Right lobe of liver (tissue), 6 donors: ENCODE measurements around the gene C1QTNF8. TPM values are rescaled to one million over a fixed set of nuclear protein-coding genes. Genes with fewer than 3 reads are reported as not detected.

Source experiments
- ATAC-seq, 4 donors: fragments of 200-7000 bp; cut with Tn5 transposase; one replicate each; pipeline ENCODE4 v1.9.1; 2020; ENCODE audit warnings: mild to moderate bottlenecking in 4 of 4, moderate library complexity in 4 of 4
- DNase-seq, 3 donors: peaks; one replicate each; pipeline ENCODE4 v3.0.0-alpha.2; 2020
- H3K27ac ChIP-seq, 3 donors: fragments of 200-600 bp; one replicate each; pipeline ENCODE4 v1.8.0; 2022
- H3K27me3 ChIP-seq, 2 donors: fragments of 200-600 bp; one replicate each; pipeline ENCODE4 v1.8.0; 2022
- H3K36me3 ChIP-seq, 4 donors: fragments of 200-600 bp; sonication (generic) in 1 of 4; one replicate each; pipeline versions ENCODE4 v1.5.1 to v1.8.0; 2017 to 2022; ENCODE audit warnings: control low read depth in 1 of 4
- H3K4me1 ChIP-seq, 4 donors: fragments of 200-600 bp; sonication (generic) in 1 of 4; one replicate each; pipeline versions ENCODE4 v1.5.1 to v1.8.0; 2017 to 2022; ENCODE audit warnings: control low read depth in 1 of 4
- H3K4me3 ChIP-seq, 3 donors: fragments of 200-600 bp; one replicate each; pipeline ENCODE4 v1.8.0; 2022
- H3K9me3 ChIP-seq, 4 donors: fragments of 200-600 bp; sonication (generic) in 1 of 4; one replicate each; pipeline versions ENCODE4 v1.5.1 to v1.8.0; 2017 to 2022; ENCODE audit warnings: control low read depth in 1 of 4
- CTCF ChIP-seq, 4 donors: fragments of 200-600 bp in 3 of 4; fragments of 450-650 bp in 1 of 4; IDR thresholded peaks; one replicate each; pipeline versions ENCODE4 v1.5.1 to v1.8.0; 2016 to 2022; ENCODE audit warnings: antibody characterized with exemption in 4 of 4, mild to moderate bottlenecking in 2 of 4
- POLR2A ChIP-seq: fragments of 450-650 bp; IDR thresholded peaks from one replicate; pipeline ENCODE4 v1.6.1; 2017; ENCODE audit warnings: antibody characterized with exemption, mild to moderate bottlenecking
- WGBS: methylation state at CpG from one replicate; pipeline ENCODE4 v1.1.6; 2018; ENCODE audit warnings: low coverage, low lambda C conversion rate; ENCODE audit not compliant: insufficient coverage; ENCODE audit errors: missing lambda C conversion rate; 5-methylcytosine and 5-hydroxymethylcytosine counted together
- intact Hi-C, 2 donors: fragments of 100-400 bp; cut with DNase I; formaldehyde crosslinking; loops; one replicate each; pipeline versions ENCODE4 v1.11.2 to v1.14.1; 2022
- total RNA-seq, 6 experiments: library from RNA; depleted of rRNA in 2 of 6; stranded (reverse); fragments of >200 nt in 2 of 6; fragmentation: NEBNext Ultra II Directional in 3 of 6; extraction: Animal tissue kit (Norgen Biotek cat#: 25700) in 3 of 6; gene quantifications; one replicate each; pipeline versions ENCODE4 v1.1.0 to v1.2.4, GENCODE V29; 2016 to 2023
- donor health status: DM: no; HTN: yes; CAD: no.
- donor health status: DM: no; HTN: no; CAD: no.
- donor health status: DM: no; HTN: no; CAD: no.
- donor health status: DM: no; HTN: yes; CAD: no.
- donor health status: DM: no; HTN: yes; CAD: no.

Gene C1QTNF8
- total RNA-seq, 6 experiments from 2014 or later: not detected

GRCh38 chr16:1097156-1097555 is 1.1 kb upstream of the C1QTNF8 start:
- no peaks in the 10 kb centered on the region for H3K36me3 ChIP-seq
- TF ChIP-seq CTCF (IDR thresholded peaks at IDR 0.05): no peak
- no peak for TF ChIP-seq POLR2A
- H3K4me1 ChIP-seq: no peaks in the 10 kb centered on the region
- no peak overlapping the region for H3K27ac ChIP-seq
- H3K4me3 ChIP-seq: no peak overlapping the region
- ATAC-seq (no peak), DNase-seq (no peak)
- H3K27me3 ChIP-seq: no peaks in the 10 kb centered on the region
- WGBS: no CpG with 5 or more reads among the region's 18 CpGs
- intact Hi-C loops: no loop called here
- no peaks in the 10 kb centered on the region for H3K9me3 ChIP-seq

- 80% methylated on average over 1 of the region's 16 CpGs for WGBS
- TF ChIP-seq CTCF (IDR thresholded peaks at IDR 0.05) (no peak), POLR2A (no peak)
- DNase-seq (no peak), ATAC-seq (no peak)
- Histone ChIP-seq H3K27me3 (no peaks in the 10 kb centered on the region), H3K27ac (no peak overlapping the region), H3K4me1 (no peaks in the 10 kb centered on the region), H3K36me3 (no peaks in the 10 kb centered on the region), H3K9me3 (no peaks in the 10 kb centered on the region), H3K4me3 (no peak overlapping the region)
- intact Hi-C loops: no loop called here
Measured at GRCh38 chr16:1095450-1096168, 435 bp downstream of the C1QTNF8 start.

- ATAC-seq: peak in 1 of 4 donors; percentile 7
- no peak for TF ChIP-seq POLR2A
- no peak for TF ChIP-seq CTCF (IDR thresholded peaks at IDR 0.05)
- Histone ChIP-seq H3K4me3 (no peak overlapping the region), H3K4me1 (peaks cover 0 to 2% (median under 1%) of the 10 kb centered on the region in 4 donors), H3K36me3 (no peaks in the 10 kb centered on the region), H3K27me3 (no peaks in the 10 kb centered on the region), H3K9me3 (no peaks in the 10 kb centered on the region), H3K27ac (no peak overlapping the region)
- intact Hi-C loops: no loop called here
- no peak for DNase-seq
- 40% methylated on average over 3 of the region's 29 CpGs for WGBS
Measured at GRCh38 chr16:1094601-1095449, 1.2 kb downstream of the C1QTNF8 start.

- intact Hi-C loops: no loop called here
- no peaks in the 10 kb centered on the region for H3K27me3 ChIP-seq
- H3K4me1 ChIP-seq: peaks cover 0 to 8% (median 3%) of the 10 kb centered on the region in 4 donors
- H3K27ac ChIP-seq: no peak overlapping the region
- TF ChIP-seq CTCF (IDR thresholded peaks at IDR 0.05) (no peak), POLR2A (no peak)
- H3K36me3 ChIP-seq: no peaks in the 10 kb centered on the region
- no peak overlapping the region for H3K4me3 ChIP-seq
- no peaks in the 10 kb centered on the region for H3K9me3 ChIP-seq
- no peak for ATAC-seq
- DNase-seq: no peak
- no CpG with 5 or more reads among the region's 13 CpGs for WGBS
Measured at GRCh38 chr16:1094124-1094479, 1.9 kb downstream of the C1QTNF8 start.
